ENCODE measurements around the gene STARD8. TPM values are rescaled to one million over a fixed set of nuclear protein-coding genes. Genes with fewer than 3 reads are reported as not detected.
A peak's percentile ranks its signal among the peaks of the same experiment; 100 is the strongest.

The STARD8 gene
- total and polyA plus RNA-seq, 10 donors = 1.9 to 35.2 (median 20.4) TPM

GRCh38 chrX:68721546-68721945 lies 74.1 kb downstream of the STARD8 start:
- Histone ChIP-seq H3K4me1 (no peaks in the 10 kb centered on the region), H3K9me3 (no peaks in the 10 kb centered on the region), H3K27ac (no peak overlapping the region), H3K36me3 (peaks cover 0 to 100% (median 11%) of the 10 kb centered on the region in 6 donors), H3K4me3 (no peak overlapping the region), H3K27me3 (replicated peaks in 1 of 7) (no peaks in the 10 kb centered on the region)
- TF ChIP-seq CTCF (IDR thresholded peaks at IDR 0.05 in 8 of 11, conservative IDR thresholded peaks at IDR 0.05 in 3 of 11) (no peak), POLR2A (IDR thresholded peaks at IDR 0.05) (no peak), POLR2AphosphoS5 (IDR thresholded peaks at IDR 0.05) (no peak)
- WGBS, 5 donors = 78 to 100% (median 91%) methylated on average over 1 to 7 of the region's 7 CpGs
- peak; percentile 67 for DNase-seq
- intact Hi-C loops (cut with DNase I; ENCODE audit: low total_unique reads) = no loop called here

GRCh38 chrX:68721991-68722860 lies 74.8 kb downstream of the STARD8 start:
- intact Hi-C loops (cut with DNase I; ENCODE audit: low total_unique reads) = no loop called here
- 71 to 94% (median 84%) methylated on average over 7 to 16 of the region's 16 CpGs for WGBS, 5 donors
- DNase-seq = peak; percentile 64
- Histone ChIP-seq H3K27ac (no peak overlapping the region), H3K4me1 (no peaks in the 10 kb centered on the region), H3K9me3 (no peaks in the 10 kb centered on the region), H3K36me3 (peaks cover 0 to 97% (median 9%) of the 10 kb centered on the region in 6 donors), H3K27me3 (replicated peaks in 1 of 7) (no peaks in the 10 kb centered on the region), H3K4me3 (no peak overlapping the region)
- TF ChIP-seq POLR2A (IDR thresholded peaks at IDR 0.05) (no peak), POLR2AphosphoS5 (IDR thresholded peaks at IDR 0.05) (no peak), CTCF (IDR thresholded peaks at IDR 0.05 in 8 of 11, conservative IDR thresholded peaks at IDR 0.05 in 3 of 11) (no peak)

DNA sequence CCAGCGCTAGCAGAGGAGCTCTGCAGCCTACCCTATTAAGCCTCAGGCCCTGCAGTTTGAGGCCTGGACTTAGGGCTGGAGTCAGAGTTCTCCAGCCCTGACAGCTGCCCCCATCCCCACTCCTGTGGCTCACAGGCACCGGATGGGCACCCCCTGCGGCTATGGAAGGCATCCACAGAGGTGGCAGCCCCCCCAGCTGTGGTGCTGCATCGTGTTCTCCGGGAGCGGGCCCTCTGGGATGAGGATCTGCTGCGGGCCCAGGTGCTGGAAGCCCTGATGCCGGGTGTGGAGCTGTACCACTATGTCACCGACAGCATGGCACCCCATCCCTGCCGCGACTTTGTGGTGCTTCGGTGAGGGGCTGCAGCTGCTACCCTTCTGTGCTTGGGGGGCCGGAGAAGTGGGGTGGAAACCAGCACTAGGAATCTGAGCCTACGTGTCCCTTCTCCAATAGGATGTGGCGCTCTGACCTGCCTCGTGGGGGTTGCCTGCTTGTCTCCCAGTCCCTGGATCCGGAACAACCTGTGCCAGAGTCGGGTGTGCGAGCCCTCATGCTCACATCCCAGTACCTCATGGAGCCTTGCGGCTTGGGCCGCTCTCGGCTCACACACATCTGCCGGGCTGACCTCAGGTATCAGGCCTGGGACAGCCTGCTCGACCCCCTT lies 76.2 kb downstream of the STARD8 start:
- WGBS, 5 donors = 88 to 96% (median 94%) methylated on average over 9 to 24 of the region's 24 CpGs
- intact Hi-C loops (cut with DNase I; ENCODE audit: low total_unique reads) = no loop called here
- H3K27me3 ChIP-seq (replicated peaks in 1 of 7) = peaks cover 0 to 3% (median 0%) of the 10 kb centered on the region in 7 donors
- peak; percentile 63 for DNase-seq
- no peaks in the 10 kb centered on the region for H3K4me1 ChIP-seq
- H3K4me3 ChIP-seq = no peak overlapping the region
- peaks cover 0 to 83% (median 9%) of the 10 kb centered on the region in 6 donors for H3K36me3 ChIP-seq
- H3K27ac ChIP-seq = no peak overlapping the region
- H3K9me3 ChIP-seq = no peaks in the 10 kb centered on the region
- TF ChIP-seq POLR2AphosphoS5 (IDR thresholded peaks at IDR 0.05) (peak in 1 of 3 donors; percentile 26), CTCF (IDR thresholded peaks at IDR 0.05 in 8 of 11, conservative IDR thresholded peaks at IDR 0.05 in 3 of 11) (no peak)

GRCh38 chrX:68724531-68725020 lies 77.1 kb downstream of the STARD8 start:
- no peaks in the 10 kb centered on the region for H3K9me3 ChIP-seq
- H3K4me1 ChIP-seq = no peaks in the 10 kb centered on the region
- peaks cover 0 to 3% (median 0%) of the 10 kb centered on the region in 7 donors for H3K27me3 ChIP-seq (replicated peaks in 1 of 7)
- no peak overlapping the region for H3K4me3 ChIP-seq
- H3K36me3 ChIP-seq = peaks cover 0 to 73% (median 9%) of the 10 kb centered on the region in 6 donors
- TF ChIP-seq CTCF (IDR thresholded peaks at IDR 0.05 in 8 of 11, conservative IDR thresholded peaks at IDR 0.05 in 3 of 11) (no peak), POLR2AphosphoS5 (IDR thresholded peaks at IDR 0.05) (no peak), POLR2A (IDR thresholded peaks at IDR 0.05) (no peak)
- no peak overlapping the region for H3K27ac ChIP-seq
- DNase-seq = peak; percentile 18
- WGBS, 5 donors = 69 to 91% (median 82%) methylated on average over 5 to 10 of the region's 10 CpGs
- intact Hi-C loops (cut with DNase I; ENCODE audit: low total_unique reads) = no loop called here
